Neural cell (in vitro differentiated cells): ENCODE measurements around the gene DDX1. TPM values are rescaled to one million over a fixed set of nuclear protein-coding genes. Genes with fewer than 3 reads are reported as not detected.

Experiments used
- H2AFZ ChIP-seq: fragments of 200-600, 300-800 bp; sonication (generic), shearing (Covaris generic); 2 replicates; pipeline ENCODE4 v1.6.0; 2014; ENCODE audit warnings: low read depth, mild to moderate bottlenecking, antibody characterized with exemption, low read length, moderate library complexity
- H3F3A ChIP-seq: fragments of 200-600 bp; shearing (Covaris generic); 2 replicates; pipeline ENCODE4 v1.6.1; 2016; ENCODE audit warnings: mild to moderate bottlenecking, moderate library complexity, mixed read lengths, antibody characterized with exemption, low read length; ENCODE audit not compliant: insufficient read depth, poor library complexity, severe bottlenecking
- H3K27ac ChIP-seq: fragments of 200-600, 300-800 bp; sonication (generic), shearing (Covaris generic); 2 replicates; pipeline ENCODE4 v1.5.1; 2014; ENCODE audit warnings: mild to moderate bottlenecking, low read length, moderate library complexity
- H3K27me3 ChIP-seq: fragments of 300-800, 200-600 bp; sonication (generic), shearing (Covaris generic); 2 replicates; pipeline ENCODE4 v1.6.0; 2014; ENCODE audit warnings: mild to moderate bottlenecking, low read depth, low read length, moderate library complexity; ENCODE audit not compliant: insufficient read depth
- H3K36me3 ChIP-seq: fragments of 300-800, 200-600 bp; sonication (generic), shearing (Covaris generic); 2 replicates; pipeline ENCODE4 v1.5.1; 2014; ENCODE audit warnings: mild to moderate bottlenecking, antibody characterized with exemption, low read length, moderate library complexity; ENCODE audit not compliant: insufficient read depth
- H3K4me2 ChIP-seq: fragments of 300-800, 200-600 bp; sonication (generic), shearing (Covaris generic); 2 replicates; pipeline ENCODE4 v1.6.0; 2014; ENCODE audit warnings: mild to moderate bottlenecking, low read length
- H3K4me3 ChIP-seq: fragments of 300-800, 200-600 bp; sonication (generic), shearing (Covaris generic); 2 replicates; pipeline ENCODE4 v1.5.1; 2014; ENCODE audit warnings: mild to moderate bottlenecking, low read length, moderate library complexity
- H3K79me2 ChIP-seq: fragments of 200-600 bp; shearing (Covaris generic); replicated peaks from 2 replicates; pipeline ENCODE4 v1.6.0; 2014; ENCODE audit warnings: mild to moderate bottlenecking, low read length, moderate library complexity; ENCODE audit not compliant: insufficient read depth
- H3K9ac ChIP-seq: fragments of 300-800, 200-600 bp; sonication (generic), shearing (Covaris generic); 2 replicates; pipeline ENCODE4 v1.6.1; 2016; ENCODE audit warnings: mild to moderate bottlenecking, low read length, mixed read lengths
- H3K9me2 ChIP-seq: fragments of 200-600 bp; shearing (Covaris generic); 2 replicates; pipeline ENCODE4 v1.6.1; 2016; ENCODE audit warnings: mild to moderate bottlenecking, low read length, mixed read lengths; ENCODE audit not compliant: insufficient read depth
- H3K9me3 ChIP-seq: fragments of 200-600, 300-800 bp; sonication (generic), shearing (Covaris generic); 2 replicates; pipeline ENCODE4 v1.6.1; 2016; ENCODE audit warnings: mild to moderate bottlenecking, mixed run types, low read length, moderate library complexity, mixed read lengths
- H4K20me1 ChIP-seq: fragments of 200-600 bp; shearing (Covaris generic); 2 replicates; pipeline ENCODE4 v1.6.1; 2016; ENCODE audit warnings: mild to moderate bottlenecking, mixed run types; ENCODE audit not compliant: insufficient read depth
- CTCF ChIP-seq: fragments of 450-650 bp; IDR thresholded peaks from 2 replicates; pipeline ENCODE4 v1.5.1; 2014; ENCODE audit warnings: antibody characterized with exemption, mild to moderate bottlenecking, moderate library complexity; ENCODE audit not compliant: poor library complexity, severe bottlenecking
- EP300 ChIP-seq: fragments of 450-650 bp; conservative IDR thresholded peaks from 2 replicates; pipeline ENCODE4 v1.6.1; 2014; ENCODE audit warnings: antibody characterized with exemption, mild to moderate bottlenecking, moderate library complexity; ENCODE audit not compliant: poor library complexity, severe bottlenecking
- EZH2 ChIP-seq: fragments of 200-600, 300-800 bp; shearing (Covaris generic), sonication (generic); IDR thresholded peaks from 2 replicates; pipeline ENCODE4 v1.6.1; 2014; ENCODE audit warnings: antibody characterized with exemption, low read length, borderline replicate concordance, mild to moderate bottlenecking; ENCODE audit not compliant: insufficient read depth, poor library complexity, severe bottlenecking
- MXI1 ChIP-seq: fragments of 450-650 bp; conservative IDR thresholded peaks from 2 replicates; pipeline ENCODE4 v1.6.1; 2014; ENCODE audit warnings: antibody characterized with exemption, mild to moderate bottlenecking; ENCODE audit not compliant: poor library complexity, severe bottlenecking
- POLR2AphosphoS5 ChIP-seq: IDR thresholded peaks from 2 replicates; pipeline ENCODE4 v1.6.1; 2012
- RAD21 ChIP-seq: fragments of 450-650 bp; conservative IDR thresholded peaks from 2 replicates; pipeline ENCODE4 v1.6.1; 2014; ENCODE audit warnings: antibody characterized with exemption, mild to moderate bottlenecking, moderate library complexity
- SMC3 ChIP-seq: fragments of 450-650 bp; conservative IDR thresholded peaks from 2 replicates; pipeline ENCODE4 v1.6.1; 2014; ENCODE audit warnings: antibody characterized with exemption, mild to moderate bottlenecking, moderate library complexity; ENCODE audit not compliant: poor library complexity
- TAF1 ChIP-seq: IDR thresholded peaks from 2 replicates; pipeline ENCODE4 v1.6.1; 2012; ENCODE audit warnings: low read depth
- polyA plus RNA-seq: library from polyadenylated mRNA; depleted of rRNA; stranded (reverse); fragments of >200 nt; gene quantifications from 2 replicates; pipeline ENCODE4 v1.2.3, GENCODE V29; 2014
- TF ChIP-seq, protein P1 (sequence below): IDR thresholded peaks from 2 replicates; pipeline ENCODE4 v1.6.1; 2012; ENCODE audit warnings: borderline replicate concordance

The DDX1 gene
- polyA plus RNA-seq, 1 donor from 2014 or later = 159 TPM

DNA sequence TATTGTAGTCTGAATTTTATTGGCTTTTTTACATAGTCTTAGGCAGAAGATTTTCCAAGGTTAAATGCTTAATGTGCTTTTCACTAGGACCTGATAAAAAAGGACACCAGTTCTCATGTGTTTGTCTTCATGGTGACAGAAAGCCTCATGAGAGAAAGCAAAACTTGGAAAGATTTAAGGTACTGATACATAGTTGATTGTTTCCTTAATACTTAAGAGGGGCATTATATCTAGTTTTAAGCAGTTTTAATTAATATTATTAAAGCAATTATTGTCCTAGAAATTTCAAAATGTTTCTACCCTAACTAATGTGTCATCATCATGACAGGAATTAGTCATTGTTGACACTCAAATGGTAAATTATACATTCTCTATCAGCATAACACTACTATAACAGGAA is 35.3 kb downstream of the DDX1 start:
- no peaks in the 10 kb centered on the region for H4K20me1 ChIP-seq

GRCh38 chr2:15627817-15628684 is 36.4 kb downstream of the DDX1 start:
- Histone ChIP-seq H3K9me3 (no peaks in the 10 kb centered on the region), H4K20me1 (no peaks in the 10 kb centered on the region), H3K9ac (no peak overlapping the region), H3K36me3 (peaks cover 22% of the 10 kb centered on the region), H3K27ac (no peak overlapping the region), H3F3A (no peaks in the 10 kb centered on the region), H3K9me2 (no peaks in the 10 kb centered on the region), H3K4me3 (no peak overlapping the region), H3K27me3 (no peaks in the 10 kb centered on the region), H3K4me2 (no peak overlapping the region), H2AFZ (no peak overlapping the region), H3K79me2 (no peaks in the 10 kb centered on the region)
- TF ChIP-seq EP300 = no peak
- no peak for TF ChIP-seq MXI1
- no peak for TF ChIP-seq CTCF
- TF ChIP-seq TAF1 = no peak
- no peak for TF ChIP-seq SMC3
- no peak for TF ChIP-seq EZH2
- TF ChIP-seq RAD21 = no peak

More for the DNA sequence above, 35.3 kb downstream of the DDX1 start:
- Histone ChIP-seq H2AFZ (no peak overlapping the region), H3K9me3 (no peaks in the 10 kb centered on the region), H3K4me3 (no peak overlapping the region), H3K36me3 (peaks cover 30% of the 10 kb centered on the region), H3F3A (no peaks in the 10 kb centered on the region), H3K79me2 (no peaks in the 10 kb centered on the region), H3K9me2 (no peaks in the 10 kb centered on the region), H3K9ac (no peak overlapping the region), H3K27ac (no peak overlapping the region), H3K4me2 (no peak overlapping the region), H3K27me3 (no peaks in the 10 kb centered on the region)
- TF ChIP-seq CTCF (no peak), MXI1 (no peak), EP300 (no peak), SMC3 (no peak), POLR2AphosphoS5 (no peak), RAD21 (no peak), EZH2 (no peak), TAF1 (no peak)
- TF ChIP-seq, protein P1, sequence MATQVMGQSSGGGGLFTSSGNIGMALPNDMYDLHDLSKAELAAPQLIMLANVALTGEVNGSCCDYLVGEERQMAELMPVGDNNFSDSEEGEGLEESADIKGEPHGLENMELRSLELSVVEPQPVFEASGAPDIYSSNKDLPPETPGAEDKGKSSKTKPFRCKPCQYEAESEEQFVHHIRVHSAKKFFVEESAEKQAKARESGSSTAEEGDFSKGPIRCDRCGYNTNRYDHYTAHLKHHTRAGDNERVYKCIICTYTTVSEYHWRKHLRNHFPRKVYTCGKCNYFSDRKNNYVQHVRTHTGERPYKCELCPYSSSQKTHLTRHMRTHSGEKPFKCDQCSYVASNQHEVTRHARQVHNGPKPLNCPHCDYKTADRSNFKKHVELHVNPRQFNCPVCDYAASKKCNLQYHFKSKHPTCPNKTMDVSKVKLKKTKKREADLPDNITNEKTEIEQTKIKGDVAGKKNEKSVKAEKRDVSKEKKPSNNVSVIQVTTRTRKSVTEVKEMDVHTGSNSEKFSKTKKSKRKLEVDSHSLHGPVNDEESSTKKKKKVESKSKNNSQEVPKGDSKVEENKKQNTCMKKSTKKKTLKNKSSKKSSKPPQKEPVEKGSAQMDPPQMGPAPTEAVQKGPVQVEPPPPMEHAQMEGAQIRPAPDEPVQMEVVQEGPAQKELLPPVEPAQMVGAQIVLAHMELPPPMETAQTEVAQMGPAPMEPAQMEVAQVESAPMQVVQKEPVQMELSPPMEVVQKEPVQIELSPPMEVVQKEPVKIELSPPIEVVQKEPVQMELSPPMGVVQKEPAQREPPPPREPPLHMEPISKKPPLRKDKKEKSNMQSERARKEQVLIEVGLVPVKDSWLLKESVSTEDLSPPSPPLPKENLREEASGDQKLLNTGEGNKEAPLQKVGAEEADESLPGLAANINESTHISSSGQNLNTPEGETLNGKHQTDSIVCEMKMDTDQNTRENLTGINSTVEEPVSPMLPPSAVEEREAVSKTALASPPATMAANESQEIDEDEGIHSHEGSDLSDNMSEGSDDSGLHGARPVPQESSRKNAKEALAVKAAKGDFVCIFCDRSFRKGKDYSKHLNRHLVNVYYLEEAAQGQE = no peak
